SK-MEL-5 (cell line): Measurements from ENCODE around the gene CALY. TPM values are rescaled to one million over a fixed set of nuclear protein-coding genes. Genes with fewer than 3 reads are reported as not detected.

ENCODE experiments used
- DNase-seq: peaks from one replicate; pipeline ENCODE4 v3.0.0-alpha.2; 2016; ENCODE audit warnings: low read depth, low spot score
- in situ Hi-C: cut with HindIII; loops from 2 replicates; pipeline ENCODE4 v1.10.0; 2016; ENCODE audit warnings: low sequenced_read_pairs, high pct_unique_total_duplicates, low pct_unique_long_range_greater_than_20kb
- total RNA-seq: library from RNA; depleted of rRNA; stranded (reverse); fragments of >200 nt; shearing (Covaris generic); gene quantifications from 2 replicates; pipeline ENCODE4 v1.2.3, GENCODE V29; 2014

The CALY gene
- total RNA-seq, 1 experiment from 2014 or later = not detected

DNA sequence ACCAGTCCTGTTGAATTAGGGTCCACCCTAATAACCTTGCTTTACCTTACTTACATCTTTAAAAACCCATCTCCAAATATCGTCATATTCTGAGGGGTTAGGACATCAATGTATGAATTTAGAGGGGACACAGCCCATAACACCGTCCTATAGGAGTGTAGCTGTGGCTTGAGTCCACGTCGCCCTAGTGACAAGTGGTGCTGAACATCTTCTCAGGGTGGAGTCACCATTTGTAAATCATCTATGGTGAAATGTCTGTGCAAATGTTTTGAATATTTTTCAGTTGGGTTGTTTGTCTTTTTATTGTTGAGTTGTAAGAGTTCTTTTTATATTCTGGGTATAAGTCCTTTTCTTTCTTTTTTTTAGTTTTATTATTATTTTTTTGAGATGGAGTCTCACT is 5.3 kb upstream of the CALY start:
- in situ Hi-C loops = no loop called here

GRCh38 chr10:133339708-133340380 is 3.1 kb upstream of the CALY start:
- in situ Hi-C loops = no loop called here
- DNase-seq = no peak

More for the DNA sequence above, 5.3 kb upstream of the CALY start:
- DNase-seq = no peak

DNA sequence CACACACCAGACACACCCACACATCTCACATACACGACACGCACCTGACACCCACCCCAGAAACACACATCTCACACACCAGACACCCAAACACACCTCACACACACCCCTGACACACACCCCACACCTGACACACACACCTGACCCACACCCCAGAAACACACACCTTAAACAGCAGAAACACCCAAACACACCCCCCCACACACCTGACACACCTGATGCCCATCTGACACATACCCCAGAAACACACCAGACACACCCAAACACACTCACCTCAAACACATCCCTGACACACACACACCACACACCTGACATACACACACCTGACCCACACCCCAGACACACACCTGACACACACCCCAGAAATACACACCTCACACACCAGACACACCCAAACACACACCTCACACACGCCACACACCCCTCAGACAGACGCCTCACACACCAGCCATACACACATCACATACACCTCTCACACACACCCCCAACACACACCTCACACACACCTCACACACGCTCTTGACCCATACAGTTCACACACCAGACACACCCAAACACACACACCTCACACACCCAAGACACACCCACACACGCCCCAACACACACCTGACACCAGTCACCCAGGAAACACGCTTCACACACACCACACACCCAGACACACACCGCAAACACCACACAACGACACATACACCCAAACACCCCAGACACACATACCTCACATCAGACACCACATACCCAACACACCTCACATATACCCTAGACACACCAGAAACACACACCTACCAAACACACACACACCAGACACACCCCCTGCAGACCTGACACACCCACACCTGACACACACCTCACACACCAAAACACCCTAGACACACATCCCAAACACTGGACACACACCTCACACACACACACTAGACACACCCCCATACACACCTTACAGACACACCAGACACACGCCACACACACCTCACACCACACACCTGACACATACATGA is 1.7 kb upstream of the CALY start:
- in situ Hi-C loops = no loop called here

DNA sequence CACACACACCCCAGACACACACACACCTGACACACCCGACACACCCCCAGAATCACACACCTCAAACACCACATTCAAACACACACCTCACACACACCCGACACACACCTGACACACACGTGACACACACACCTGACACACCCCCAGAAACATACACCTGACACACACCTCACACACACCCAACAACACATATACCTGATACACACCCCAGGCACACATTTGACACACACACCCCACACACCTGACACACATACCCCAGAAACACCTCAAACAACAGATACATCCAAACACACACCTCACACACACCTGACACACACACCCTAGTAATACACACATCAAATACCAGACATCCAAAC is 652 bp upstream of the CALY start:
- no peak for DNase-seq
- in situ Hi-C loops = no loop called here

More for the DNA sequence above, 1.7 kb upstream of the CALY start:
- DNase-seq = no peak

GRCh38 chr10:133336118-133336576 is 549 bp downstream of the CALY start:
- in situ Hi-C loops = no loop called here

GRCh38 chr10:133335246-133336117 is 1.2 kb downstream of the CALY start:
- in situ Hi-C loops = no loop called here
- peak; percentile 43 for DNase-seq

More at GRCh38 chr10:133336118-133336576, 549 bp downstream of the CALY start:
- no peak for DNase-seq

GRCh38 chr10:133334503-133335245 is 2.0 kb downstream of the CALY start:
- in situ Hi-C loops = no loop called here

GRCh38 chr10:133332936-133333699 is 3.6 kb downstream of the CALY start:
- no peak for DNase-seq
- in situ Hi-C loops = no loop called here

More at GRCh38 chr10:133334503-133335245, 2.0 kb downstream of the CALY start:
- no peak for DNase-seq

- in situ Hi-C loops = no loop called here
- DNase-seq = peak; percentile 80
These were observed 7.0 kb downstream of the CALY start for GRCh38 chr10:133329491-133330202.

DNA sequence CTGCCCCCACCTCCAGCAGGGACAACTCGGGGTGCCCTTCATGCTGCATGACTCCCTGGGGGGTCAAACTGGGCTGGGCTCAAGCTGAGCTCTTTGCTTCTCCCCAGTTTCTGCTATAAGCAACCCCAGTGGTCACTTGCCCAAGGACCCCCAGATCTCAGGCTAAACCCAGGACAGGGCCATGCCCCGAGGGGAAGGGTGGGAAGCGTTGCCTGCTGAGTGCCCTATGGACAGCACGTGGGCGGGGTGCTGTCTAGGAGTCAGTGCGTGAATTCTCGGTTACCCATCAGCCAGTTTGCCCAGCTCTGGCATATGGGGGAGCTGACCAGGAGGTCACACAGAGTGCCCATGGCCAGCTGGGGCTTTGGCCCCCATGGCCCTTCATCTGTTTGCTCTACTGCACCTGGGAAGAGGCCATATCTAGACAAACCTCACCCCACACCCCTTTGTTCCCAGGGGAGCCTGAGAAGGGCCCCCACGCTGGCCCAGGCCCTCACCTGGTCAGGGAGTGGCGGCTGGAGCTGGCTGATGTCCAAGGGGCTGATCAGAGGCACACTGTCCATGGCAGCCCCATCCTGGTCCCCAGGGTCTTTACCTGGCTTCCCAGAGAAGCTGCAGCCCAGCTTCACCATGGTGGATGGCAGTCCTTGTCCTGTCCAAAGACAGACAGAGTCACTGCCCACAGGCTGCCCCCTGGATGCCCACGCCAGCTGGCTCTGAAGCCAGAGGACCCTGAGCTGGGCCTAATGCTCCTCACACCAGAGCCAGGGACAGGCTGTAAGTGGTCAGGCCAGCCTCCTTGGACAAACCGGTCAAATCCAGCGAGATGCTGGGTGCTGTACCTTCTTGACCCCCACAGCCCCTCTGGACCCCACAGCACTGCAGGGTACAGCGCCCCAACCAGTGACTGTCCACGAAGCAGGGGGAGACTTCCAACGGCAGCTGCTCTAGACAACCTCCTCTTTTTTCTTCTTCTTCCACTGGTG is 8.0 kb downstream of the CALY start:
- in situ Hi-C loops = no loop called here

DNA sequence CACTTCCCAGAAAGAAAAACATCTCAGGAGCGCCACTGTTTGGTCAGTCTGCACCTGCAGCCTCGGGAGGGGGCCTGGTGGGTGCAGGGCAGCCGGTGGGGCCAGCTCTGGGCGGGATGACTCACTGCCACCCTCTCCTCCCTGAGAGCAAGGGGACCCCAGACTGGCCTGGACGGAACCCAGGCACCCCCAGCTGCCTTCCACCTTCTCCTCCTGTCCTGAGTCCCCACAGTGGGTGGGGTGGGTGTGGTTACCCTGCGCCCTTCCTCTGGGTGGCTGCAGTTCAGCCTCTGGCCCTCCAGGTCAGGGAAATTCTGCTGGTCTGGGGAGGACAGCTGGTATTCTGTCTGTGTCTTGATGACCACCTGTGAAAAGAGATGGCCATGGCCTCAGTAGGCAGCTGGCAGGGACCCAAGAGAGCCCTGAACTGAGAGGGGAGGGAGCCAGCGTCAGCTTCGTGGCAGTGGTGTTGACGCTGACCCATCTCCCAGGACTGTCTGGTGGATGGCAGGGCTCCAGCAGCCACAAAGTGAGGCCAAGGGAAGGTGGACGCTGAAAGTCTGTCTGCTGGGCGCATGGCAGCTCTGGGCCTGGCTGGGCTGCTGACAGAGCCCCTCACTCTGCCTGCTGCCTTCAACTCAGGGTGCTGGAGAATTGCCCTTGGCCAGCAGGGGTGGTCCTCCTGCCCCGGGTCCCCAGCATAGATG is 8.9 kb downstream of the CALY start:
- DNase-seq = no peak
- in situ Hi-C loops = no loop called here

More for the DNA sequence above, 8.0 kb downstream of the CALY start:
- no peak for DNase-seq

GRCh38 chr10:133326745-133327650 is 9.7 kb downstream of the CALY start:
- in situ Hi-C loops = no loop called here
- no peak for DNase-seq

GRCh38 chr10:133326223-133326551 is 10.5 kb downstream of the CALY start:
- in situ Hi-C loops = no loop called here
- DNase-seq = no peak
